Endodermal cell (in vitro differentiated cells): Measurements from ENCODE around the gene ACTL10. TPM values are rescaled to one million over a fixed set of nuclear protein-coding genes. Genes with fewer than 3 reads are reported as not detected.

ENCODE experiments used
- DNase-seq: peaks from one replicate; pipeline ENCODE4 v3.0.0-alpha.2; 2017
- H3K27ac ChIP-seq: 2 replicates; pipeline ENCODE4 v1.5.1; 2013; ENCODE audit warnings: mild to moderate bottlenecking, low read depth, low read length, moderate library complexity
- H3K27me3 ChIP-seq: 2 replicates; pipeline ENCODE4 v1.6.1; 2013; ENCODE audit warnings: mild to moderate bottlenecking, low read length, moderate library complexity; ENCODE audit not compliant: insufficient read depth, control insufficient read depth, poor library complexity, severe bottlenecking
- H3K36me3 ChIP-seq: 2 replicates; pipeline ENCODE4 v1.7.0; 2013; ENCODE audit warnings: mild to moderate bottlenecking, low read length, moderate library complexity; ENCODE audit not compliant: control insufficient read depth, insufficient read depth
- H3K4me1 ChIP-seq: one replicate; pipeline ENCODE4 v1.7.0; 2013; ENCODE audit warnings: low read length; ENCODE audit not compliant: control insufficient read depth, insufficient read depth
- H3K4me3 ChIP-seq: 2 replicates; pipeline ENCODE4 v1.5.1; 2013; ENCODE audit warnings: mild to moderate bottlenecking, low read length, moderate library complexity
- H3K9ac ChIP-seq: 2 replicates; pipeline ENCODE4 v1.6.1; 2013; ENCODE audit warnings: mild to moderate bottlenecking, low read length, moderate library complexity; ENCODE audit not compliant: poor library complexity, severe bottlenecking; ENCODE audit errors: extremely low read depth
- H3K9me3 ChIP-seq: 2 replicates; pipeline ENCODE4 v1.6.1; 2013; ENCODE audit warnings: mild to moderate bottlenecking, low read length, moderate library complexity; ENCODE audit not compliant: control insufficient read depth
- H3K27ac Mint-ChIP-seq: 2 replicates; pipeline ENCODE4 v1.8.0; 2020; ENCODE audit warnings: mixed read lengths
- H3K27me3 Mint-ChIP-seq: 2 replicates; pipeline ENCODE4 v1.8.0; 2021; ENCODE audit warnings: mild to moderate bottlenecking, mixed read lengths; ENCODE audit not compliant: insufficient read depth
- H3K36me3 Mint-ChIP-seq: 2 replicates; pipeline ENCODE4 v1.8.0; 2020; ENCODE audit warnings: low read depth, mixed read lengths
- H3K4me1 Mint-ChIP-seq: 2 replicates; pipeline ENCODE4 v1.8.0; 2020; ENCODE audit warnings: mixed read lengths
- H3K4me3 Mint-ChIP-seq: 2 replicates; pipeline ENCODE4 v1.8.0; 2020; ENCODE audit warnings: mild to moderate bottlenecking, moderate library complexity, mixed read lengths
- H3K9me3 Mint-ChIP-seq: 2 replicates; pipeline ENCODE4 v1.8.0; 2020; ENCODE audit warnings: mild to moderate bottlenecking, mixed read lengths
- WGBS, 2 experiments: methylation state at CpG; one replicate each; pipeline versions ENCODE4 v1.1.5 to v1.1.7; 2013; ENCODE audit warnings: missing lambda C conversion rate in 2 of 2, mixed read lengths in 1 of 2; ENCODE audit not compliant: insufficient coverage in 1 of 2, insufficient read length in 1 of 2; 5-methylcytosine and 5-hydroxymethylcytosine counted together
- long read RNA-seq, 4 experiments: library from polyadenylated mRNA in 2 of 4; library from RNA in 1 of 4; library from capped mRNA in 1 of 4; stranded (forward) in 3 of 4; unstranded in 1 of 4; transcript quantifications; one replicate each; pipeline ENCODE4 v2.0.0, GENCODE V29; 2020 to 2021; ENCODE audit warnings: inconsistent platforms in 1 of 4
- polyA plus RNA-seq, 2 experiments: library from polyadenylated mRNA; stranded (reverse); fragments of 50-300 nt; gene quantifications; one replicate each; pipeline ENCODE4 v1.2.3, GENCODE V29; 2013
- total RNA-seq, 2 donors: library from RNA; stranded (reverse); fragmentation: NEBNext Ultra II Directional in 1 of 2; extraction: Animal tissue kit (Norgen Biotek cat#: 25700) in 1 of 2; gene quantifications; 2 replicates in 1 of 2; 3 replicates in 1 of 2; pipeline ENCODE4 v1.2.1, GENCODE V29; 2021
- TF ChIP-seq, protein P1 (sequence below): fragments of 200-600 bp; sonication (generic); conservative IDR thresholded peaks from 2 replicates; pipeline ENCODE4 v1.5.0; 2021; ENCODE audit warnings: antibody characterized with exemption, mild to moderate bottlenecking

ACTL10 gene
- under 1 TPM in 1 of 2 donors, not detected in 1; 0.42 TPM for total RNA-seq
- polyA plus RNA-seq (2013, experiment 1 of 2), result 0.28 TPM
- 0.17 TPM for polyA plus RNA-seq (2013, experiment 2 of 2)
- long read RNA-seq, experiment 1, result 0 reads
- long read RNA-seq, experiment 2, result 0 reads
- long read RNA-seq, experiment 3, result 0 reads
- long read RNA-seq, experiment 4, result 0 reads

DNA sequence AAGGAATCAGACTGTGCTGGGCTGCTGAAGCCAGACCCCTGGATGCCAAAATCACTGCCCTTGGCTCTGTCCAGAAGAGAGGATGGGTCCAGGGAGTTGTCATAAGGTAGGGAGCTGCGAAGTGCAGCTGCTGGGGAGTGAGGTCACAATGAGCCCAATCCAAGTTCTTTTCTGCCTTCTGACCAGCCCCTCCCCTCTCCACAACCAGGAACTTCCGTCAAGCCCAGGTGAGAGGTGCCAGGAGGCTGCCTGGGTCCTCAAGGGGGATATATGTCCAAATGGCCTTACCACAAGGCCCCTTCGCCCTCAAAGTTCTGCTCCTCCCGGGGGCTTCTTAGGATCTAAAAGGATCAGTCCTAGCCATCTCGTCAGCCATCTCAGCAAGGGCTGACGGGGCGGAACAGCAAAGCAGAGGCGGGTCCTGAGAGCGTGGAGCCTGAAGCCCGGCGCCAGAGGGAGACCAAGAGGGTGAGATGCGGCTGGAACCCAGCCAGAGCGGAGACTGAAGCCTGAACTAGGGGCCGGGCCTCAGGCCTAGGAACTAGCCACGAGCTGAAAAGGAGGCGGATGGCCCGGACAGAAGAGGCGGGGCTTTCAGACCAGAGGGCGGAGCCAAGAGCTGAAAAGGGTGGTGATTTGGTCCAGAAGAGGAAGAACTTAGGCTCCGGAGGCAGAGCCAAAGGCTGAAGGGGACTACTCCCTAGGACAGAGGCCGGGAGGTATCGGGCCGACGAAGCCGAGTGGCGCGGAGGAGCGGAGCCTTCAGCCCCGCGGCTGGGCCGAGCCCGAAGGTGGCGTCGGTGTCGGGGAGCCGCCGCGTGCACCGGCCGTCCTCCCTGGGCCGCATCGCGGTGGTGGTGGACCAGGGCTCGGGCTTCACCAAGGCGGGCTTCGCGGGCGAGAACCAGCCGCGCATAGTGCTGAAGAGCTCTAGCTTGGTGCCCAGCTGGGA, at the start of gene ACTL10:
Gene ACTL10 (plus strand): TSS at position 651 of the 952 bp plus-strand sequence. CDS start 555 bp downstream, outside the sequence.
- H3K9me3 ChIP-seq, result no peaks in the 10 kb centered on the region
- 20 to 39% methylated on average over 25 to 50 of the region's 50 CpGs for WGBS, 2 experiments
- H3K27ac ChIP-seq, result no peak within 1 kb of the TSS
- no peaks in the 10 kb centered on the region for H3K27me3 ChIP-seq
- H3K27ac Mint-ChIP-seq, result peak within 1 kb of the TSS; percentile 78
- peak; percentile 97 for DNase-seq
- peaks cover 4% of the 10 kb centered on the region for H3K27me3 Mint-ChIP-seq
- TF ChIP-seq, protein P1, sequence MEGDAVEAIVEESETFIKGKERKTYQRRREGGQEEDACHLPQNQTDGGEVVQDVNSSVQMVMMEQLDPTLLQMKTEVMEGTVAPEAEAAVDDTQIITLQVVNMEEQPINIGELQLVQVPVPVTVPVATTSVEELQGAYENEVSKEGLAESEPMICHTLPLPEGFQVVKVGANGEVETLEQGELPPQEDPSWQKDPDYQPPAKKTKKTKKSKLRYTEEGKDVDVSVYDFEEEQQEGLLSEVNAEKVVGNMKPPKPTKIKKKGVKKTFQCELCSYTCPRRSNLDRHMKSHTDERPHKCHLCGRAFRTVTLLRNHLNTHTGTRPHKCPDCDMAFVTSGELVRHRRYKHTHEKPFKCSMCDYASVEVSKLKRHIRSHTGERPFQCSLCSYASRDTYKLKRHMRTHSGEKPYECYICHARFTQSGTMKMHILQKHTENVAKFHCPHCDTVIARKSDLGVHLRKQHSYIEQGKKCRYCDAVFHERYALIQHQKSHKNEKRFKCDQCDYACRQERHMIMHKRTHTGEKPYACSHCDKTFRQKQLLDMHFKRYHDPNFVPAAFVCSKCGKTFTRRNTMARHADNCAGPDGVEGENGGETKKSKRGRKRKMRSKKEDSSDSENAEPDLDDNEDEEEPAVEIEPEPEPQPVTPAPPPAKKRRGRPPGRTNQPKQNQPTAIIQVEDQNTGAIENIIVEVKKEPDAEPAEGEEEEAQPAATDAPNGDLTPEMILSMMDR, result peak; percentile 60
- H3K4me3 ChIP-seq, result peak within 1 kb of the TSS; percentile 60
- H3K4me1 ChIP-seq, result no peaks in the 10 kb centered on the region
- peaks cover 22% of the 10 kb centered on the region for H3K36me3 ChIP-seq
- H3K9ac ChIP-seq, result peak within 1 kb of the TSS; percentile 11
- peak within 1 kb of the TSS; percentile 53 for H3K4me3 Mint-ChIP-seq
- H3K4me1 Mint-ChIP-seq, result peaks cover 19% of the 10 kb centered on the region
- H3K9me3 Mint-ChIP-seq, result no peaks in the 10 kb centered on the region
- peaks cover 37% of the 10 kb centered on the region for H3K36me3 Mint-ChIP-seq

DNA sequence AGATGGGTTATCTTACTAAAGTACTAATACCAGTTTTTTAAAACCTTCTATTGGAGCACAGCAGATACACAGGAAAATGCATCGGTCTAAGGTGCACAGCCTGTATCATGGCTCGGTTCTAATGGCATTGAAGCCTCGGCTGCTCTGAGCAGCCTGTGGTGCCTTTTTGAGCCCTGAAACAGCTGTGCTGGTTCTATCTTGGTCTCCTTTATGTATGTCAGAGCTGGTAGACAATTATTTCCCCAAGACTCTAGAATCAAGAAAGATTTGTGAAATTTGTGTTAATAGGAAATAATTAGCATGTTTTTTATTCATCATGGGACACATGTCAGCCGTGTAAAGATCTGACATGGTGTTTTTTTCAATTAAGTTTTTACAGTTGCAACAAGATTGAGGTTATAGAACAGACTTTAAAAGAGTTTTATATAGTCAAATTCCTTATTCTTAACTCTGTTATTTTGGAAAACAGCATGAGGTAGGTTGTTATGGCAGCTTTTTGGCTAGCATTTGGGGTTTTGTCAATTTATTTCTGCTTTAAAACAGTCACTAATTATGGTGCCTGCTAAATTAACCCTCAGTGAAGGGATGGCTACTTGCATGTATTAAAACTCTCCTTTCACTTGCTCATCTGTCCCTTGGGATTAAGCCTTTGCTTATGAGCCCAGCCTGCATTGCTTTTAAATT, 44.9 kb upstream of the ACTL10 start:
- Mint-ChIP-seq H3K4me3 (no peak overlapping the region), H3K36me3 (peaks cover 60% of the 10 kb centered on the region), H3K9me3 (no peaks in the 10 kb centered on the region), H3K27me3 (no peaks in the 10 kb centered on the region), H3K27ac (no peak overlapping the region), H3K4me1 (no peaks in the 10 kb centered on the region)
- Histone ChIP-seq H3K4me1 (no peaks in the 10 kb centered on the region), H3K27ac (no peak overlapping the region), H3K4me3 (no peak overlapping the region), H3K36me3 (peaks cover 56% of the 10 kb centered on the region), H3K9ac (no peak overlapping the region), H3K27me3 (no peaks in the 10 kb centered on the region), H3K9me3 (no peaks in the 10 kb centered on the region)
- TF ChIP-seq, protein P1, result no peak
- DNase-seq, result no peak
- 94 to 100% methylated on average over 3 to 4 of the region's 4 CpGs for WGBS, 2 experiments

DNA sequence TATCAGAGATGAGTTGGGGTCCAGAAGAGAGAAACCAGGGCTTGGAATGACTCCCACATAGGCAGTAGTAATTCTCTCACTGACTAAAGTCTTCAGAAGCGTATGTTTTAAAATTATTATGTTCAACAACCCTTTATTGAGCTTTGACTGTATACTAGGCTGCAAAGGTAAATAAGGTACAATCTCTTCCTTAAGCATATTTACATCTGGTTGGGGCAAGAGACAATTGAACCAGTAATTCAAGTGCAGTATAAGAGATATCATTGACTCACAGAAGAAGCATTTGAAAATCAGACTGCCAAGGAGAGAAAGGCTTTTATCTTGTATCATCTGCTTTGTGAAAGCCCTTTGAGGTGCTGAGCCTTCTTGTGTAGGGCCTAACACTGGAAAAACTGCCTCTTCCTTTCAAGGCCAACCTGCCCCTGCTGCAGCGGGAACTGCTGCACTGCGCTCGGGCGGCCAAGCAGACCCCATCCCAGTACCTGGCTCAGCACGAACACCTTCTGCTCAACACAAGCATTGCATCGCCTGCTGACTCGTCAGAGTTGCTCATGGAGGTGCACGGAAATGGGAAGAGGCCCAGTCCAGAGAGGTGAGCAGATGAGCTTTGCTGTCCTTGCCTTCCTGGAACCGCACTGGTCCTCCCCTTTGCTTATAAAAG, 43.9 kb upstream of the ACTL10 start:
- Mint-ChIP-seq H3K36me3 (peaks cover 65% of the 10 kb centered on the region), H3K4me1 (no peaks in the 10 kb centered on the region), H3K4me3 (no peak overlapping the region), H3K27me3 (no peaks in the 10 kb centered on the region), H3K27ac (peak overlapping the region; percentile 20), H3K9me3 (no peaks in the 10 kb centered on the region)
- 92 to 96% methylated on average over 7 to 10 of the region's 10 CpGs for WGBS, 2 experiments
- no peak overlapping the region for H3K9ac ChIP-seq
- no peaks in the 10 kb centered on the region for H3K9me3 ChIP-seq
- no peak overlapping the region for H3K4me3 ChIP-seq
- H3K27me3 ChIP-seq, result no peaks in the 10 kb centered on the region
- H3K36me3 ChIP-seq, result peaks cover 59% of the 10 kb centered on the region
- H3K4me1 ChIP-seq, result no peaks in the 10 kb centered on the region
- no peak for DNase-seq
- TF ChIP-seq, protein P1, result no peak
- no peak overlapping the region for H3K27ac ChIP-seq
